Chondrocyte (in vitro differentiated cells): Measurements from ENCODE around the gene EIF5. TPM values are rescaled to one million over a fixed set of nuclear protein-coding genes. Genes with fewer than 3 reads are reported as not detected.

Experiments
- DNase-seq: peaks from one replicate; pipeline ENCODE4 v3.0.0; 2021; ENCODE audit warnings: mixed read lengths, low spot score
- H3K27ac Mint-ChIP-seq: one replicate; pipeline ENCODE4 v1.8.0; 2021; ENCODE audit warnings: mild to moderate bottlenecking, moderate library complexity, mixed read lengths; ENCODE audit not compliant: unreplicated experiment
- H3K27me3 Mint-ChIP-seq: 2 replicates; pipeline ENCODE4 v1.8.0; 2021; ENCODE audit warnings: low read depth, mixed read lengths
- H3K36me3 Mint-ChIP-seq: 2 replicates; pipeline ENCODE4 v1.8.0; 2021; ENCODE audit warnings: low read depth, mixed read lengths
- H3K4me1 Mint-ChIP-seq: 2 replicates; pipeline ENCODE4 v1.8.0; 2021; ENCODE audit warnings: low read depth, mild to moderate bottlenecking, mixed read lengths
- H3K4me3 Mint-ChIP-seq: one replicate; pipeline ENCODE4 v1.8.0; 2021; ENCODE audit warnings: mild to moderate bottlenecking, moderate library complexity, mixed read lengths; ENCODE audit not compliant: unreplicated experiment
- H3K9me3 Mint-ChIP-seq: 2 replicates; pipeline ENCODE4 v1.8.0; 2021; ENCODE audit warnings: low read depth, mixed read lengths
- total RNA-seq: library from RNA; stranded (reverse); gene quantifications from 3 replicates; pipeline ENCODE4 v1.2.1, GENCODE V29; 2021
- TF ChIP-seq, protein P1 (sequence below): fragments of 200-600 bp; sonication (generic); IDR thresholded peaks from 2 replicates; pipeline ENCODE4 v1.5.0; 2021; ENCODE audit warnings: antibody characterized with exemption, mild to moderate bottlenecking, moderate library complexity

Gene EIF5
- total RNA-seq, 1 donor from 2014 or later: 212 TPM

DNA sequence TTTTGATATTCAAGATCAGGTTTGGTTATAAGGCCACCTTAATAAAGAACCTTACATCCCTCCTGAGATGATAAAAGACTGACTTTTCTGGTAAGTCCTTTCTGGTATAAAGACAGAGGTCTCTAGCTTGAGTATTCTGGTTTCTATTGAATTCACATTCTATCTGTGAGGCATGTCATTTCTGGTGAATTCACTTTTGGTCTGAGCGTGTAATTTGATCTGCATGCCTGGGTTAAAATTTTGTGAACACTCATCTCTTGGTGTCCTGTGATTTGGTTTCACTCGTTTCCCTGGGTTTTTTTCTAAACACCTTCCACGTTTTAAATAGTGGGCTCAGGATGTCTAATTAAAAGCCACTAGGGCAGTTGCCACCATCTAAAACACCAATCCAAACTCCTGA lies 12.2 kb downstream of the EIF5 start:
- Mint-ChIP-seq H3K4me1 (peaks cover 2% of the 10 kb centered on the region), H3K9me3 (no peaks in the 10 kb centered on the region), H3K27me3 (no peaks in the 10 kb centered on the region), H3K27ac (no peak overlapping the region), H3K36me3 (peaks cover 32% of the 10 kb centered on the region), H3K4me3 (no peak overlapping the region)
- DNase-seq: no peak
- TF ChIP-seq, protein P1, sequence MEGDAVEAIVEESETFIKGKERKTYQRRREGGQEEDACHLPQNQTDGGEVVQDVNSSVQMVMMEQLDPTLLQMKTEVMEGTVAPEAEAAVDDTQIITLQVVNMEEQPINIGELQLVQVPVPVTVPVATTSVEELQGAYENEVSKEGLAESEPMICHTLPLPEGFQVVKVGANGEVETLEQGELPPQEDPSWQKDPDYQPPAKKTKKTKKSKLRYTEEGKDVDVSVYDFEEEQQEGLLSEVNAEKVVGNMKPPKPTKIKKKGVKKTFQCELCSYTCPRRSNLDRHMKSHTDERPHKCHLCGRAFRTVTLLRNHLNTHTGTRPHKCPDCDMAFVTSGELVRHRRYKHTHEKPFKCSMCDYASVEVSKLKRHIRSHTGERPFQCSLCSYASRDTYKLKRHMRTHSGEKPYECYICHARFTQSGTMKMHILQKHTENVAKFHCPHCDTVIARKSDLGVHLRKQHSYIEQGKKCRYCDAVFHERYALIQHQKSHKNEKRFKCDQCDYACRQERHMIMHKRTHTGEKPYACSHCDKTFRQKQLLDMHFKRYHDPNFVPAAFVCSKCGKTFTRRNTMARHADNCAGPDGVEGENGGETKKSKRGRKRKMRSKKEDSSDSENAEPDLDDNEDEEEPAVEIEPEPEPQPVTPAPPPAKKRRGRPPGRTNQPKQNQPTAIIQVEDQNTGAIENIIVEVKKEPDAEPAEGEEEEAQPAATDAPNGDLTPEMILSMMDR: no peak

DNA sequence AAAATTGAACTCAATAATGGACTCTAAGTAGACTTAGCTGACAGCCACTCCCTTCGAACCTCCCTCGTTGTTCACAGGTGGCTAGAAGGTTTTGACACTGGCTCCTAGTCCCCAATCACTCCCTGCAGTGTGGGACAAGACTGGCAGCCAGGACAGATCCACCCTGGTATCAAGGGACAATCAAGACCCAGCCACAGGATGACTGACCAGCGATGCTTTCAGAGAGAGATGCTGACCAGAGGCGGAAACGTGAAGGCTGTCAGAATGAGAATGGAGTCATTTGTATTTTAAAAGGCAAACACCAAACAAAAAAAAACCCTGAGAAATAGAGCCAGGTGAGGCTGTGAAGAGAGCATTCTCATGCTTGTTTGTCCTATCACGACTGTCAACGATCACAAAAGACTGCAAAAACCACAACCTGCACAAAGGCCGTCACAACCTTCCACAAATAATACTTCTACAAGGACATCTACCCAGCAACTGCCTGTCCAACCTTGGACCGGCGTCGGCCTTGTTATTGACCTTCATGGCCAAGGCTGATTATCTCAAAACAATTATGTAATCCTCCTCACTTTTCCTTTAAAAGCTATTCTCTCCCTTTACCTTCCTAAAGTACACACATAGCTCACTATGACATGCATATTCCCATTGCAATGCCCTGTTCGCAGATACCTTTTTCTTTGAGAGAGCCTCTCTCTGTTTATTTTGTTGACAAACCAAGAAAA lies 13.2 kb downstream of the EIF5 start:
- Mint-ChIP-seq H3K4me1 (peaks cover 2% of the 10 kb centered on the region), H3K36me3 (peaks cover 22% of the 10 kb centered on the region), H3K27ac (peak overlapping the region; percentile 12), H3K4me3 (no peak overlapping the region), H3K27me3 (no peaks in the 10 kb centered on the region), H3K9me3 (no peaks in the 10 kb centered on the region)
- no peak for DNase-seq
- TF ChIP-seq, protein P1: no peak

DNA sequence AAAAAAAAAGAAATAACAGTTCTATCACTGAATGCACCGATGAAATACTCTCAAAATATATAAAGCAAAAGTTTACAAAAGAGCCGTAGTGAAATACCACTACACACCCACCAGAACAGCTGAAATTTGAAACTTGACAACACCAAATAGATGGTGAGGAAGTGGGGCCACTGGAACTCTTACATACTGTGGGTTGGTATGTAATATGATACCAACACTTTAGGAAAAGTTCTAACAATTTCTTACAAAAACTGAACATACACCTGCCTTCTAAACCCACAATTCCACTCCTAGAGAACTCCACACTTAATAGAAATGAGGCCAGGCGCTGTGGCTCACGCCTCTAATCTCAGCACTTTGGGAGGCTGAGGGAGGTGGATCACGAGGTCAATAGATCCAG lies 14.1 kb downstream of the EIF5 start:
- no peak for DNase-seq
- no peaks in the 10 kb centered on the region for H3K27me3 Mint-ChIP-seq
- peaks cover 16% of the 10 kb centered on the region for H3K36me3 Mint-ChIP-seq
- no peak overlapping the region for H3K27ac Mint-ChIP-seq
- no peak overlapping the region for H3K4me3 Mint-ChIP-seq
- TF ChIP-seq, protein P1: no peak
- H3K9me3 Mint-ChIP-seq: no peaks in the 10 kb centered on the region
- peaks cover 2% of the 10 kb centered on the region for H3K4me1 Mint-ChIP-seq

DNA sequence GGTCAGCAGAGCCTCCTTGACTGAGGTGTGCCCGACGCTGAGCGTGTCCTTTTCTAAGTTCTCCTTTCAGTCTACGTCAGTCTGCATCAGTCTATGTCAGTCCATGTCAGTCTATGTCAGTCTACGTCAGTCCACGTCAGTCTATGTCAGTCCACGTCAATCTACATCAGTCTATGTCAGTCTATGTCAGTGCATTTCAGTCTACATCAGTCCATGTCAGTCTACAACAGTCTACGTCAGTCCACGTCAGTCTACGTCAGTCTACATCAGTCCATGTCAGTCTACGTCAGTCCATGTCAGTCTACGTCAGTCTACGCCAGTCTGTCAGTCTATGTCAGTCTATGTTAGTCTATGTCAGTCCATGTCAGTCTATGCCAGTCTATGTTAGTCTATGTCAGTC lies 15.9 kb downstream of the EIF5 start:
- H3K27me3 Mint-ChIP-seq: no peaks in the 10 kb centered on the region
- H3K27ac Mint-ChIP-seq: no peak overlapping the region
- H3K4me1 Mint-ChIP-seq: peaks cover 2% of the 10 kb centered on the region
- TF ChIP-seq, protein P1: no peak
- no peaks in the 10 kb centered on the region for H3K9me3 Mint-ChIP-seq
- no peak for DNase-seq
- H3K4me3 Mint-ChIP-seq: no peak overlapping the region
- peaks cover 1% of the 10 kb centered on the region for H3K36me3 Mint-ChIP-seq

DNA sequence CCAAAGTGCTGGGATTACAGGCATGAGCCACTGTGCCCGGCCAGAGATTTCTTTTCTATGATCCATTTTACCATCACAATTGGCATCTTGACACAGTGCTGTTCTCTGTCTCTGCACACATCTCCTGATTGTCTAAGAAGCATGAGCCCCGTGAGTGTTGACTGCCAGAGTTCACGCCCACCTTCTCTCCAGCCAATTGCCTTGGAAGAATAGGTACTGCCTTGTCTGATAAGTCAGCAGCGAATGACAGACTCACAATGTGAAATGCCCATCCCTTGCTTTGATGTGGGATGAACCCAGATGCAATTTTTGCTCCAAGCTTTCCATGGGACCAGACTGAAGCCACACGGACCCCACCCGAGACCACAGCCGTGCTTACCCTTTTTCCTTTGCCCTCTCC lies 19.3 kb downstream of the EIF5 start:
- Mint-ChIP-seq H3K9me3 (no peaks in the 10 kb centered on the region), H3K27me3 (no peaks in the 10 kb centered on the region), H3K4me1 (no peaks in the 10 kb centered on the region), H3K36me3 (no peaks in the 10 kb centered on the region), H3K27ac (no peak overlapping the region), H3K4me3 (no peak overlapping the region)
- DNase-seq: no peak
- TF ChIP-seq, protein P1: no peak
